GM11168 (cell line): ENCODE measurements around the gene VGLL3.
"Not testable (repeated sequence)": the region's sequence is repeated elsewhere in the genome, so short reads cannot be mapped to it uniquely, and the experiment has no call there.

ENCODE experiments used
- in situ Hi-C: fragments of 300-500 bp; cut with MboI; formaldehyde crosslinking; loops from one replicate; pipeline ENCODE4 v1.12.0; 2022; ENCODE audit warnings: low sequenced_read_pairs; ENCODE audit not compliant: unreplicated experiment

Gene VGLL3

GRCh38 chr3:86990734-86991481 is at the start of gene VGLL3:
TSS of gene VGLL3 (minus strand) at chr3:86991149. CDS start at chr3:86990743, 406 bp downstream.
- in situ Hi-C loops, result no loop called here

- in situ Hi-C loops, result no loop called here
Measured at GRCh38 chr3:87037652-87038051, 46.7 kb upstream of the VGLL3 start.

GRCh38 chr3:87036671-87037070 is 45.7 kb upstream of the VGLL3 start:
- in situ Hi-C loops, result no loop called here

- in situ Hi-C loops, result no loop called here
Measured at GRCh38 chr3:87035339-87035738, 44.4 kb upstream of the VGLL3 start.

- in situ Hi-C loops, result no loop called here
Measured at GRCh38 chr3:87033205-87033604, 42.3 kb upstream of the VGLL3 start.

- in situ Hi-C loops, result no loop called here
Measured at GRCh38 chr3:87025661-87026645, 35.0 kb upstream of the VGLL3 start.

GRCh38 chr3:87017370-87017769 is 26.4 kb upstream of the VGLL3 start:
- in situ Hi-C loops, result not testable (repeated sequence)

GRCh38 chr3:87009271-87009670 is 18.3 kb upstream of the VGLL3 start:
- in situ Hi-C loops, result no loop called here

- in situ Hi-C loops, result no loop called here
Measured at GRCh38 chr3:87006844-87007439, 16.0 kb upstream of the VGLL3 start.

- in situ Hi-C loops, result no loop called here
Measured at GRCh38 chr3:87004883-87005282, 13.9 kb upstream of the VGLL3 start.

- in situ Hi-C loops, result no loop called here
Measured at GRCh38 chr3:87002346-87002745, 11.4 kb upstream of the VGLL3 start.

GRCh38 chr3:87001473-87002098 is 10.6 kb upstream of the VGLL3 start:
- in situ Hi-C loops, result no loop called here

GRCh38 chr3:87000940-87001339 is 10.0 kb upstream of the VGLL3 start:
- in situ Hi-C loops, result no loop called here

- in situ Hi-C loops, result no loop called here
Measured at GRCh38 chr3:86998569-86998968, 7.6 kb upstream of the VGLL3 start.

- in situ Hi-C loops, result no loop called here
Measured at GRCh38 chr3:86996261-86996955, 5.5 kb upstream of the VGLL3 start.

- in situ Hi-C loops, result no loop called here
Measured at GRCh38 chr3:86995537-86995936, 4.6 kb upstream of the VGLL3 start.

GRCh38 chr3:86993704-86994103 is 2.8 kb upstream of the VGLL3 start:
- in situ Hi-C loops, result no loop called here

- in situ Hi-C loops, result no loop called here
Measured at GRCh38 chr3:86991840-86992435, 989 bp upstream of the VGLL3 start.

- in situ Hi-C loops, result no loop called here
Measured at GRCh38 chr3:86991482-86991815, 500 bp upstream of the VGLL3 start.
